Type B pancreatic cell (in vitro differentiated cells): Measurements from ENCODE around the gene YTHDC2. TPM values are rescaled to one million over a fixed set of nuclear protein-coding genes. Genes with fewer than 3 reads are reported as not detected.

Source experiments
- DNase-seq: peaks from one replicate; pipeline ENCODE4 v3.0.0; 2021; ENCODE audit warnings: mixed read lengths; ENCODE audit not compliant: unreplicated experiment; ENCODE audit errors: extremely low spot score
- H3K27ac Mint-ChIP-seq: 2 replicates; pipeline ENCODE4 v1.8.0; 2021; ENCODE audit warnings: mild to moderate bottlenecking, mixed read lengths
- H3K27me3 Mint-ChIP-seq: 2 replicates; pipeline ENCODE4 v1.8.0; 2021; ENCODE audit warnings: mixed read lengths
- H3K36me3 Mint-ChIP-seq: 2 replicates; pipeline ENCODE4 v1.8.0; 2021; ENCODE audit warnings: mixed read lengths
- H3K4me1 Mint-ChIP-seq: one replicate; pipeline ENCODE4 v1.8.0; 2021; ENCODE audit warnings: mixed read lengths; ENCODE audit not compliant: unreplicated experiment
- H3K4me3 Mint-ChIP-seq: 2 replicates; pipeline ENCODE4 v1.8.0; 2021; ENCODE audit warnings: mild to moderate bottlenecking, mixed read lengths
- H3K9me3 Mint-ChIP-seq: 2 replicates; pipeline ENCODE4 v1.8.0; 2021; ENCODE audit warnings: mixed read lengths
- total RNA-seq: library from RNA; stranded (reverse); gene quantifications from 2 replicates; pipeline ENCODE4 v1.2.1, GENCODE V29; 2021; ENCODE audit warnings: low replicate concordance
- TF ChIP-seq, protein P1 (sequence below): fragments of 200-600 bp; sonication (generic); conservative IDR thresholded peaks from 2 replicates; pipeline ENCODE4 v1.5.0; 2021; ENCODE audit warnings: antibody characterized with exemption, mild to moderate bottlenecking

The YTHDC2 gene
- total RNA-seq, 1 donor from 2014 or later: 30.4 TPM

DNA sequence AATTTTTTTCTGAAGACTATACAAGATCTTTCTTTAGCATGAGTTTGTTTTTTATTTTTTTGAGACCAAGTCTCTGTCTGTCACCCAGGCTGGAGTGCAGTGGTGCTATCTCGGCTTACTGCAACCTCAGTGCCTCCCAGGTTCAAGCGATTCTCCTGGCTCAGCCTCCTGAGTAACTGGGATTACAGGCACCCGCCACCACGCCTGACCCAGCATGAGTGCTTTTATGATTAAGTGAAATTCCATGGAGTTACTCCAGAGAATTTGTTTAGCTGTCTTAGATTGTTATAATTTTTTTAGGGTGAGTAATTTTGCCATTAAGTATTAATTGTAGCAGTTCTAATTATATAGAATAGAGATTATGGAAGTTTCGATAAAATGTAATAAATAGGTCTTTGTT, 14.3 kb downstream of the YTHDC2 start:
- Mint-ChIP-seq H3K36me3 (peaks cover 33% of the 10 kb centered on the region), H3K27ac (no peak overlapping the region), H3K27me3 (no peaks in the 10 kb centered on the region), H3K9me3 (peaks cover 9% of the 10 kb centered on the region), H3K4me1 (no peaks in the 10 kb centered on the region), H3K4me3 (no peak overlapping the region)
- DNase-seq: no peak
- TF ChIP-seq, protein P1, sequence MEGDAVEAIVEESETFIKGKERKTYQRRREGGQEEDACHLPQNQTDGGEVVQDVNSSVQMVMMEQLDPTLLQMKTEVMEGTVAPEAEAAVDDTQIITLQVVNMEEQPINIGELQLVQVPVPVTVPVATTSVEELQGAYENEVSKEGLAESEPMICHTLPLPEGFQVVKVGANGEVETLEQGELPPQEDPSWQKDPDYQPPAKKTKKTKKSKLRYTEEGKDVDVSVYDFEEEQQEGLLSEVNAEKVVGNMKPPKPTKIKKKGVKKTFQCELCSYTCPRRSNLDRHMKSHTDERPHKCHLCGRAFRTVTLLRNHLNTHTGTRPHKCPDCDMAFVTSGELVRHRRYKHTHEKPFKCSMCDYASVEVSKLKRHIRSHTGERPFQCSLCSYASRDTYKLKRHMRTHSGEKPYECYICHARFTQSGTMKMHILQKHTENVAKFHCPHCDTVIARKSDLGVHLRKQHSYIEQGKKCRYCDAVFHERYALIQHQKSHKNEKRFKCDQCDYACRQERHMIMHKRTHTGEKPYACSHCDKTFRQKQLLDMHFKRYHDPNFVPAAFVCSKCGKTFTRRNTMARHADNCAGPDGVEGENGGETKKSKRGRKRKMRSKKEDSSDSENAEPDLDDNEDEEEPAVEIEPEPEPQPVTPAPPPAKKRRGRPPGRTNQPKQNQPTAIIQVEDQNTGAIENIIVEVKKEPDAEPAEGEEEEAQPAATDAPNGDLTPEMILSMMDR: no peak

DNA sequence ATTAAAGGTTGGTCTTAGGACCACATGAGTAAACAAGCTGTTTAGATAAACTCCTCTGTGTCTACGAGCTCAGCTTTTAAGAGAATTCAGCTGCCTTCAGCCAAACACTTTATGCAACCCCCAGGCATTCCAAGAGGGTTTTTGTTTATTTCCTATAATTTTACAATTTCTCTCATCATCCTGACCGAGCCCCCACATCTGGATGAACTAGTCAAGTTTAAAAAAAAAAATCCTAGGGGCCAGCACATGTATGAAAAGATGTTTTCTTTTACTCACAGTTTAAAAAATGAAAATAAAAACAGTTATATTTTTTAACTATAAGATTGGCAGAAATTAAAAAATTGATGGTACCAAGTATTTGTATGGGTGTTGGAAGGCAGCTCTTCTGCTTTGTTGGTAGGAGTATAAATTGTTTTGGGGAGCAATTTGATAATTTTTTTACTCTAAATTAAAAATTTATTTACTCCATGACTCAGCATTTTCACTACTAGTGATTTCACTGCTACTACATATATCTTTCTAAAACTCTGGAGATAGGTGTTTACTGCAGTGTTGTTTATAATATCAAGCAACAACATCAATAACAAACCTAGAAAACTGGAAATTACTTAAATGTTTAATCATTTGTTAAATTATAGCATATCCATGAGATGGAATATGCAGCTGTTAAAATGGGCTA, 18.1 kb downstream of the YTHDC2 start:
- no peak overlapping the region for H3K27ac Mint-ChIP-seq
- H3K4me3 Mint-ChIP-seq: no peak overlapping the region
- H3K36me3 Mint-ChIP-seq: peaks cover 40% of the 10 kb centered on the region

DNA sequence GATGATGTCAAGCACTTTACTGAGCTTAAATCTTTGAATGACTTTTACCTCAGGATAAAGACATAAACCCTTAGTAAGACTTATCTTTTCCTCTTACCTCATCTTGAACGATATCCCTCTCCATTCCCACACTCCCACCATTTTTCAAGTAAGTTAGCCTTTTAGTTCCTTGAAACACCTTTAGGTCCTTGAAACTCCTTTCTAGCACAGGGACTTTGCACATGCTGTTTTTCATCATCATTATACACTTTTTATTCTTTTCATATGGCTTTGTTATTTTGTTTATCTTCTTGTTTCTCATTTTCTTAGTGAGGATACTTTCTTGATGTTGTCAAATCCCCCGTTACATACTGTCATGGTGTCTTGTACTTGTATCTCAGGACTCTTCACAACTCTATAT, 24.8 kb downstream of the YTHDC2 start:
- H3K9me3 Mint-ChIP-seq: no peaks in the 10 kb centered on the region
- no peak overlapping the region for H3K27ac Mint-ChIP-seq
- H3K4me1 Mint-ChIP-seq: no peaks in the 10 kb centered on the region
- no peak for DNase-seq
- H3K27me3 Mint-ChIP-seq: no peaks in the 10 kb centered on the region
- H3K36me3 Mint-ChIP-seq: peaks cover 34% of the 10 kb centered on the region
- no peak overlapping the region for H3K4me3 Mint-ChIP-seq
- TF ChIP-seq, protein P1: no peak

More for the DNA sequence above, 18.1 kb downstream of the YTHDC2 start:
- no peaks in the 10 kb centered on the region for H3K27me3 Mint-ChIP-seq
- peaks cover 9% of the 10 kb centered on the region for H3K9me3 Mint-ChIP-seq
- no peaks in the 10 kb centered on the region for H3K4me1 Mint-ChIP-seq
- DNase-seq: no peak
- TF ChIP-seq, protein P1: no peak

DNA sequence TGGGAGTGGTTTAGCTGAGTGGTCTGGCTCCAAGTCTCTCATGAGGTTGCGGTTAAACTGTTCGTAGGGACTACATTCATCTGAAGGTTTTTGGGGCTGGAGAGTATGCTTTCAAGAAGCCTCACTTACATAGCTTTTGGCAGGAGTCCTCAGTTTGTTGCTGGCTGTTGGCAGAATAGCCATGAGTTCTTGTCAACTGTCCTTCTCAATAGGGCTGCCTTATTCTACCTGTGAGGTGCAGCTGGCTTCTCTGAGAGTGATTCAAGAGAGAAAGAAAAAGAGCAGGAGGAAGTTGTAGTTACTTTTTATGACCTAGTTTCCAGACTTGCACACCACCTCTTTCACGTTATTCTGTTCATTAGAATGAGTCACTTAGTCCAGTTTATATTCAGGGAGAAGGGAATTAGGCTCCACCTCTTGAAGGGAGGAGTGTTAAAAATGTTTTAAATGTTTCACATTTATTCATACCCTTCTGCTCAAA, 33.2 kb downstream of the YTHDC2 start:
- Mint-ChIP-seq H3K27ac (peak overlapping the region; percentile 25), H3K9me3 (no peaks in the 10 kb centered on the region), H3K4me3 (no peak overlapping the region), H3K4me1 (no peaks in the 10 kb centered on the region), H3K27me3 (no peaks in the 10 kb centered on the region), H3K36me3 (peaks cover 44% of the 10 kb centered on the region)
- TF ChIP-seq, protein P1: no peak
- no peak for DNase-seq

DNA sequence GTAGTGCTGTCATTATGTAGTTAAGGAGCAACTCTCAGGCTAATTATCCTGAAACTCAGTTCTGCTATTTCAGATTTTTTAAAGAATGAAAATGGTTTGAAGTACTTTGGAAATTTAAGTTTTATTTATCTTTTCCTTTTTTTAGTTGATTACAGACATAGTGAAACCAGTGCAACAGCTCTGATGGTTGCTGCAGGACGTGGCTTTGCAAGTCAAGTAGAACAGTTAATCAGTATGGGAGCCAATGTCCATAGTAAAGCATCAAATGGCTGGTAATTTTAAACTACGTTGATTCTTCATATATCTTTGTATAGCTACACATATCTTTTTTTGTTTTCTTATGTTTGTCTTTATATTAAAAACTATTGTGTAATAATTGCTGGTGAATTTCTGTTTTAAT, 34.9 kb downstream of the YTHDC2 start:
- no peaks in the 10 kb centered on the region for H3K4me1 Mint-ChIP-seq
- H3K36me3 Mint-ChIP-seq: peaks cover 43% of the 10 kb centered on the region
- H3K27me3 Mint-ChIP-seq: no peaks in the 10 kb centered on the region
- no peak overlapping the region for H3K27ac Mint-ChIP-seq
- H3K9me3 Mint-ChIP-seq: no peaks in the 10 kb centered on the region
- no peak for DNase-seq
- H3K4me3 Mint-ChIP-seq: no peak overlapping the region
- TF ChIP-seq, protein P1: no peak
